Esophagus squamous epithelium (tissue), 5 donors: ENCODE results near the gene ITGA5. TPM values are rescaled to one million over a fixed set of nuclear protein-coding genes. Genes with fewer than 3 reads are reported as not detected.

Experiments used
- DNase-seq: peaks from one replicate; lab custom pipeline; 2025; lab: John Stamatoyannopoulos, UW
- H3K27ac ChIP-seq, 4 donors: fragments of 200-600 bp; sonication (generic); one replicate each; pipeline ENCODE4 v1.5.1; 2016 to 2019; ENCODE audit warnings: mild to moderate bottlenecking in 1 of 4
- H3K27me3 ChIP-seq, 4 donors: fragments of 200-600 bp; sonication (generic); 1 replicate in 3 of 4; 2 replicates in 1 of 4; pipeline versions ENCODE4 v1.5.1 to v1.6.0; 2017 to 2021; ENCODE audit warnings: antibody characterized with exemption in 1 of 4
- H3K36me3 ChIP-seq, 3 donors: fragments of 200-600 bp; sonication (generic); one replicate each; pipeline ENCODE4 v1.5.1; 2016 to 2019
- H3K4me1 ChIP-seq, 3 donors: fragments of 200-600 bp; sonication (generic); one replicate each; pipeline ENCODE4 v1.5.1; 2017 to 2019
- H3K4me3 ChIP-seq, 4 donors: fragments of 200-600 bp; sonication (generic); 1 replicate in 3 of 4; 2 replicates in 1 of 4; pipeline ENCODE4 v1.5.1; 2016 to 2019; ENCODE audit warnings: mild to moderate bottlenecking in 2 of 4, moderate library complexity in 1 of 4
- H3K9me3 ChIP-seq, 3 donors: fragments of 200-600 bp; sonication (generic); one replicate each; pipeline ENCODE4 v1.5.1; 2016 to 2019
- POLR2A ChIP-seq, 4 donors: fragments of 450-650 bp; IDR thresholded peaks; one replicate each; pipeline ENCODE4 v1.6.1; 2017; ENCODE audit warnings: antibody characterized with exemption in 4 of 4, mild to moderate bottlenecking in 4 of 4, moderate library complexity in 3 of 4
- WGBS, 2 donors: methylation state at CpG; one replicate each; pipeline ENCODE4 v1.1.5; 2018; 5-methylcytosine and 5-hydroxymethylcytosine counted together
- intact Hi-C: fragments of 100-400 bp; cut with DNase I; formaldehyde crosslinking; loops from one replicate; pipeline ENCODE4 v1.15.0; 2022
- total RNA-seq, 4 donors: library from RNA; depleted of rRNA; stranded (reverse); fragments of >200 nt; gene quantifications; one replicate each; pipeline ENCODE4 v1.1.0, GENCODE V29; 2016
- TF ChIP-seq, protein P1 (sequence below), 6 experiments: fragments of 450-650 bp in 4 of 6; fragments of 200-600 bp in 2 of 6; sonication (generic) in 2 of 6; IDR thresholded peaks; one replicate each; pipeline ENCODE4 v1.5.1; 2016 to 2019; ENCODE audit warnings: antibody characterized with exemption in 6 of 6, mild to moderate bottlenecking in 4 of 6, moderate library complexity in 4 of 6
- donor health status: DM: yes; HTN: yes; CAD: no.

Gene ITGA5
- 100 to 1,000 TPM in 1 of 4 donors, 10 to 100 TPM in 2, 1 to 10 TPM in 1; 7.5 to 112 (median 37.3) TPM for total RNA-seq

DNA sequence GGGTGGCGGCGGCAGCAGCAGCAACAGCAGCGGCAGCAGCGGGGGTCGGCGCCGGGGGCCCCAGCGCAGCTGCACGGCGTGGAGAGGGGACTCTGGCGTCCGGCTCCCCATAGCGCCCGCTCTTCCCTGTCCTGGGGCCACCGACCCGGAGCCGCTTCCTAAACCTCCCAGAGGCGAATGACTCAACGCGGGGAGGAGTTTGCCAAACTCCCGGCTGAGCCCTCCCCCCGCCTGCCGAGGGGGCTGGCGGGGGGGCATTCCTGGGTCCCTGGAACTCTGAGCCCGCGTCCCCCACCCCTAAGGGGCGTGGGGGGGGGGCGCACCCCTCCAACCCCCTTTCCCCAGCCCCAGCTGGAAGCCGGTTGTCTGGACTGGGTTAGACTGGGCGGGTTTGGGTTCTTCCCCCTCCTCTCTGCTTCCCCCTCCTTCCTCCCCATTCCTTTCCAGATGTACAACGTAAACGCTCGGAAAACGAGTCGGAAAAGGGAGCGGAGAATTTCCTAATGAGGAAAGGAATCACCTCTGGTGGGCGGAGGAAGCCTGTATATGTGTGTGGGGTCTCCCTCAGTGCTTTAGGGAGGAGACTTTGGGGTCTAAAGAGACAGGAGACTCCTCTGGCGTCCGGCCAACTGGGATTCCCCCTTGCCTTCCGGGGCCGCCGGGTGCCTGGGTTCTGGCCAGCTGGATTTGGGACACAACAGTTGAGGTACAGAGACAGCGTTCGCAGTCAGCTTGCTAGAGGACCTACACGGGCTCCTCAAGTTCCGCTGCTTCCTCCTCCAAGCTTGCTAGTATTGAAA is at the start of gene ITGA5:
TSS of gene ITGA5 (minus strand) at position 179 of the 800 bp plus-strand sequence. CDS start at position 111, 68 bp downstream.
- 2 to 30% methylated on average over 4 to 8 of the region's 46 CpGs for WGBS, 2 donors
- H3K4me3 ChIP-seq: peak within 1 kb of the TSS; percentile 57 to 95 (median 76)
- H3K36me3 ChIP-seq: no peaks in the 10 kb centered on the region
- TF ChIP-seq POLR2A (IDR thresholded peaks at IDR 0.05): peak in 2 of 4 donors; percentile 86 to 94
- TF ChIP-seq, protein P1, sequence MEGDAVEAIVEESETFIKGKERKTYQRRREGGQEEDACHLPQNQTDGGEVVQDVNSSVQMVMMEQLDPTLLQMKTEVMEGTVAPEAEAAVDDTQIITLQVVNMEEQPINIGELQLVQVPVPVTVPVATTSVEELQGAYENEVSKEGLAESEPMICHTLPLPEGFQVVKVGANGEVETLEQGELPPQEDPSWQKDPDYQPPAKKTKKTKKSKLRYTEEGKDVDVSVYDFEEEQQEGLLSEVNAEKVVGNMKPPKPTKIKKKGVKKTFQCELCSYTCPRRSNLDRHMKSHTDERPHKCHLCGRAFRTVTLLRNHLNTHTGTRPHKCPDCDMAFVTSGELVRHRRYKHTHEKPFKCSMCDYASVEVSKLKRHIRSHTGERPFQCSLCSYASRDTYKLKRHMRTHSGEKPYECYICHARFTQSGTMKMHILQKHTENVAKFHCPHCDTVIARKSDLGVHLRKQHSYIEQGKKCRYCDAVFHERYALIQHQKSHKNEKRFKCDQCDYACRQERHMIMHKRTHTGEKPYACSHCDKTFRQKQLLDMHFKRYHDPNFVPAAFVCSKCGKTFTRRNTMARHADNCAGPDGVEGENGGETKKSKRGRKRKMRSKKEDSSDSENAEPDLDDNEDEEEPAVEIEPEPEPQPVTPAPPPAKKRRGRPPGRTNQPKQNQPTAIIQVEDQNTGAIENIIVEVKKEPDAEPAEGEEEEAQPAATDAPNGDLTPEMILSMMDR (IDR thresholded peaks at IDR 0.05): no peak
- intact Hi-C loops: no loop called here
- DNase-seq: no peak
- H3K9me3 ChIP-seq: no peaks in the 10 kb centered on the region
- H3K27me3 ChIP-seq: peaks cover 0 to 62% (median 0%) of the 10 kb centered on the region in 4 donors
- peaks cover 8 to 96% (median 25%) of the 10 kb centered on the region in 3 donors for H3K4me1 ChIP-seq
- peak within 1 kb of the TSS; percentile 85 to 96 (median 94) for H3K27ac ChIP-seq

DNA sequence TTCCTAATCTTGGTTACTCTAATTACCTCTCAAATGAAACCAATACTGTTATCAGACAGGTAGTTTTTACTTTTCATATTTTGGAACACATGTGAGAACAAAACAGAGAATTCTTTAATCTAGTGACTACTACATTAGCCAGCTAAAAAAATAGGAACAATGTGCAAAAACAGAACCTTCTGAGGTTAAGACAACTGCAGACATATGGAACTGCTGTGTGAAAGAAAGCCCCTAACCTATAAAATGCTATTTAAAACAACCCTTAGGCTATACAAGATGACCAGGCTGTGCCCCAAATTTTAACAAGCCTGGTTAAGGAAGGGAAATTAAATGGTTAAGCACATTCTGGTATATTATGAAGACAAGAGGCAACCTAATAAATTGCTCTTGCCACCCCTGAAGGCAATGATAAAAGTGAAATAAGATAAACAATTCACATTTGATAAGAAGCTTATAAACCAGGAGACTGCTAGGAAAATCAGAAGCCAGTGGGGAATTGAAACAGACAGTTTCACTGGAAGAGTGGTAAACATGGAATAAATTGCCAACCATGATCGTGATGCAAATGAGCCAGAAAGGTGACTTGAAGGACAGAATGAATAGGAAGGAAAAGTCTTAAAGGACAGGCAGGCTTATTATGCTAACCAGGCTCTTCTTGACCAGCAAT is 46.9 kb upstream of the ITGA5 start:
- TF ChIP-seq POLR2A (IDR thresholded peaks at IDR 0.05): no peak
- TF ChIP-seq, protein P1 (IDR thresholded peaks at IDR 0.05): no peak
- Histone ChIP-seq H3K27me3 (peaks cover 0 to 9% (median 0%) of the 10 kb centered on the region in 4 donors), H3K9me3 (no peaks in the 10 kb centered on the region), H3K36me3 (no peaks in the 10 kb centered on the region), H3K4me1 (no peaks in the 10 kb centered on the region), H3K4me3 (no peak overlapping the region), H3K27ac (no peak overlapping the region)
- DNase-seq: no peak
- intact Hi-C loops: no loop called here
- WGBS, 2 donors: 18 to 41% methylated on average over 1 of the region's 1 CpG

DNA sequence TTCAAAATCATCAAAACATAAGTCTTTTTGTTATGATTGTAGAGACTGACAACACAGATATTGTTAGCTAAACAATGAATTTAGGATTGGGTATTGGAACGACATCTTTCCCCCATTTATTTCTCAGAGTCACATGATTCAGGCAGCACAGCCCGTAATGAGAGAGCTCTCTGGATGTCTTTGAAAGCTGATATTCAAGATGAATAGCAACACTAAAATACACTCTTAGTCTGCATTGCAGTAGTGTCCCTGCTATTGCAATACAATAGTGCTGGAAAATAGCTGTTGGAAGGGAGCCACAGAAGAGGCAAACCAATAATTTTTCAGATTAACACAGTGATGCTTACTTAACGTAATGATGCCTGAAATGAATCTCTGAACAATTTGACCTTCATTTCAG is 44.4 kb upstream of the ITGA5 start:
- TF ChIP-seq, protein P1 (IDR thresholded peaks at IDR 0.05): no peak
- no peak for TF ChIP-seq POLR2A (IDR thresholded peaks at IDR 0.05)
- no peak for DNase-seq
- 38 to 41% methylated on average over 3 of the region's 3 CpGs for WGBS, 2 donors
- no peaks in the 10 kb centered on the region for H3K9me3 ChIP-seq
- peak overlapping the region in 1 of 4 donors; percentile 25 for H3K27ac ChIP-seq
- H3K27me3 ChIP-seq: peaks cover 0 to 11% (median 0%) of the 10 kb centered on the region in 4 donors
- H3K4me3 ChIP-seq: no peak overlapping the region
- intact Hi-C loops: no loop called here
- no peaks in the 10 kb centered on the region for H3K36me3 ChIP-seq
- H3K4me1 ChIP-seq: no peaks in the 10 kb centered on the region

DNA sequence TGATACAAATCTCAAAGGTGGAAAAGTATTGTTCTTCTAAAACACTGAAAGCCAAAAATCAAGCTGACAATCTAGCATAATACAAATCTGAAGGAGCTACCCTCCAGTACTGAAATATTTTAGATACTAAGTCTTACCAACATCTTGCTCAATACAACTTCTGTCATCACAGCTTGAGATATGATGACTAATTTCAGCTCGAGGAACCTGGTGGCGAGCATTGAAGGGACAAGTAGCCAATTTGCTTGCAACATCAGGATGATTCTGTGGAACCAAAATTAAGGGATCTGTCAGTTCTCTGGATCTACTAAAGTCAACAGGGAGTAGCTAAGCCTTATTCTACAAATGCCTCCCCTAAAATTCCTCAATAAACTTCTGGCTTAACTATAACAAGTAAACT is 44.0 kb upstream of the ITGA5 start:
- Histone ChIP-seq H3K4me3 (no peak overlapping the region), H3K9me3 (no peaks in the 10 kb centered on the region), H3K36me3 (no peaks in the 10 kb centered on the region), H3K4me1 (no peaks in the 10 kb centered on the region), H3K27me3 (peaks cover 0 to 14% (median 0%) of the 10 kb centered on the region in 4 donors), H3K27ac (peak overlapping the region in 1 of 4 donors; percentile 25)
- intact Hi-C loops: no loop called here
- 10 to 22% methylated on average over 2 of the region's 2 CpGs for WGBS, 2 donors
- no peak for DNase-seq
- TF ChIP-seq, protein P1 (IDR thresholded peaks at IDR 0.05): peak in 1 of 6 experiments; percentile 12
- TF ChIP-seq POLR2A (IDR thresholded peaks at IDR 0.05): no peak
